ENCODE data around the gene CACNA1D.

Gene CACNA1D

GRCh38 chr3:53700441-53700840, 206.0 kb downstream of the CACNA1D start:
- DNase-seq (ENCODE audit: extremely low spot score) = no peak
- TF ChIP-seq CTCF (IDR thresholded peaks at IDR 0.05; ENCODE audit: control extremely low read depth, extremely low read depth, low read depth, missing control alignments) = no peak
- POLR2A ChIA-PET = no interaction called here
- CTCF ChIA-PET = interaction anchor here (0.8 to 4.7 kb wide), 3 partner anchors 9 to 27 kb away, joined by 3 to 50 read pairs (median 9); no protein-coding TSS in a partner anchor

DNA sequence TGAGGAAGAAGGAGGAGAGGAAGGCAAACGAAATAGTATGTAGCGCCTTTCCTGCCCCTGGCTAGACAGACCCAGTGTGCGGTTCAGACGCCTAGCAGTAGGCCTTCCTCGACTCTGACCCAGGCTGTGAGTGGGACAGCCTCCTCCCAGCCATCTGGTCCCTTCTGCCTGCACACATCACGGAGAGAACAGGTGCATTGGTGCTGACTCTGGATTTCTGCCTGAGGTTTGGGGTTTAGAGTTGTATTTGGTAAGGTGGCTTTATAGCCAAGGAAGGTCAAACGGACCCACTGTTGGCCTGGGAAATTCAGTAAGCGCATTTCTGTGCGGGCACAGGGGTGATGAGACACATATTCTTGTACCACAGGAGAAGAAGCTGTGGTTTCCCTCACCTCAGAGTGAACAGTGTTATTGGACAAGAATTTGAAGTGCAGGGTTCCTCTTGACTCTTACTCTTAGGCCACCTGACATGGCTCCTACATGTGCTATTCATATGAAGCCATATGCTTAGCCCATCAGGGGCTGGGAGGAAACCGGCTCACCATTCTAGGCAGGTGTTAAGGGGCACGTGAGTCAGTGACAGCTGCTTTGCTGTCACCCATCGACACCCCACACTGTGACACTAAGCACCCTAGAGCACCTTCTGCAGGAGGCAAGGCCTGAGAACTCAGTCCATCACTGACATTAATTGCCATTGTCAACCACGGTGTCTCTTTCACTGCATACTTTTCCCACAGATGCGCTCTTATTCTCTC, 208.5 kb downstream of the CACNA1D start:
- POLR2A ChIA-PET = no interaction called here
- no peak for DNase-seq (ENCODE audit: extremely low spot score)
- TF ChIP-seq CTCF (IDR thresholded peaks at IDR 0.05; ENCODE audit: control extremely low read depth, extremely low read depth, low read depth, missing control alignments) = no peak
- CTCF ChIA-PET = no interaction called here

DNA sequence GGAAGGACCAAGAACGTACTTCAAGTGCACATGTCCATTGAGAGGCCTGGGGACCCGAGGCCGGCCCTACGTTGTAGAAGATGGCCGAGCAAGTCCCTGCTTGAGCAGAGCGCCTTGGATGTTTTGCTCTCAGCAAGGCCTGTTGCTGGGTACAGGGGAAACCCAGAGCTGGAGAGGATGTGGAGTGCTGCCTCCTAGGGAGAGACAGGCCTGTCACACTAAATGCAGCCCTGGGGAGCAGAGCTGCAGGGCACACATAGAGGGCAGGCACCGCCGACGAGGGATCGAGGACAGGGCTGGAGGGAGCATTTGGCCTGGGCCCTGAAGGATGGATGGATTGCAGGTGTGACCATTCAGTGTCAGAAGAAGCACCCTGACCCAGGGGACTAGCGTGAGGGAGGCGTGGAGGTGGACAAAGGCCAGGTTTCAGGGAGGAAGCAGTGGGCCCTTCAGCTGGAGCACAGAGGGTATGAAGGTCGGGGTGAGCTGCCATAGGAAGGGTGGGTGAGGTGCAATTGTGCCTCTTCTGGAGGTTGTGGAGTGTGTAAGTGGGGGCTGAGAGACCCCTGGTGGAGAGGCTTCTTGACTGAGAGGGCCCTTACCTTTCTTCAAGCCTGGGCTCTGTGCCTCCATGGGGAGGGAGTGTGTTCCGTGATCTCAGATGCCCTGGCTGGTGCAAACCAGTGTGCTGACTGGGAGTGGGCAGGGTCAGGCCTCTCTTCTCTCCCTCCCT, 209.4 kb downstream of the CACNA1D start:
- POLR2A ChIA-PET = no interaction called here
- no peak for DNase-seq (ENCODE audit: extremely low spot score)
- TF ChIP-seq CTCF (IDR thresholded peaks at IDR 0.05; ENCODE audit: control extremely low read depth, extremely low read depth, low read depth, missing control alignments) = no peak
- CTCF ChIA-PET = no interaction called here

- no peak for DNase-seq (ENCODE audit: extremely low spot score)
- no peak for TF ChIP-seq CTCF (IDR thresholded peaks at IDR 0.05; ENCODE audit: control extremely low read depth, extremely low read depth, low read depth, missing control alignments)
- ChIA-PET POLR2A (no interaction called here), CTCF (interaction anchor here (0.7 to 1.3 kb wide), 2 partner anchors 10 to 53 kb away, joined by 3 read pairs; no protein-coding TSS in a partner anchor)
Observed at GRCh38 chr3:53704363-53704725, 209.9 kb downstream of the CACNA1D start.

- POLR2A ChIA-PET = interaction anchor here (1.0 kb wide), 1 partner anchor 20 kb away, joined by 3 read pairs; no protein-coding TSS in a partner anchor
- CTCF ChIA-PET = interaction anchor here (0.7 to 1.3 kb wide), 3 partner anchors 9 to 52 kb away, joined by 3 read pairs; no protein-coding TSS in a partner anchor
- DNase-seq (ENCODE audit: extremely low spot score) = no peak
- TF ChIP-seq CTCF (IDR thresholded peaks at IDR 0.05; ENCODE audit: control extremely low read depth, extremely low read depth, low read depth, missing control alignments) = no peak
Observed at GRCh38 chr3:53705024-53705745, 210.8 kb downstream of the CACNA1D start.

DNA sequence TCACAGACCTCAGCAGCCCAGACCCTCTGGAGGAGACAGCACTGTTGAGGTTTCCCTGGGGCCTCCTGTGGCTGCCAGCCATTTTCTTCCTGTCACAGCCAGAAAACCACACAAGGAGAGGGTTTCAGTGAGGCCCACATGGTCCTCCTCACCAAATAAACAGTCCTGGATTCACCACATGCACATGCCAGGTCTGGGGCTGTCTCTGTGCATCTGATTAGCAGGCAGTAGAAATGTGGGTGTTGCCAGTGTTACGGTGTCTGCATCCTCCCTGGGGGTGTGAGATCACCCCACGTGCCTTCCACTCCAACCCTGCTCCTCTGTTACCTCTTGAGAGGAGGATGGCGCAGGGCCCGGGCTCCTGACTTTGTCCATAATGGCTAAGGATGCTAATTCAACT, 211.4 kb downstream of the CACNA1D start:
- ChIA-PET POLR2A (interaction anchor here (1.0 kb wide), 1 partner anchor 19 kb away, joined by 3 read pairs; no protein-coding TSS in a partner anchor), CTCF (interaction anchor here (1.3 kb wide), 2 partner anchors 9 kb away, joined by 3 read pairs; no protein-coding TSS in a partner anchor)
- no peak for DNase-seq (ENCODE audit: extremely low spot score)

More for the DNA sequence above, 211.4 kb downstream of the CACNA1D start:
- no peak for TF ChIP-seq CTCF (IDR thresholded peaks at IDR 0.05; ENCODE audit: control extremely low read depth, extremely low read depth, low read depth, missing control alignments)

Measured in GM10248 (cell line).